ENCODE data around the gene AFM. TPM values are rescaled to one million over a fixed set of nuclear protein-coding genes. Genes with fewer than 3 reads are reported as not detected.

The AFM gene
- total RNA-seq, 5 donors from 2014 or later (not counting 1 experiment from before 2014, with no cell fraction given), result 0.18 TPM; not detected in 4

DNA sequence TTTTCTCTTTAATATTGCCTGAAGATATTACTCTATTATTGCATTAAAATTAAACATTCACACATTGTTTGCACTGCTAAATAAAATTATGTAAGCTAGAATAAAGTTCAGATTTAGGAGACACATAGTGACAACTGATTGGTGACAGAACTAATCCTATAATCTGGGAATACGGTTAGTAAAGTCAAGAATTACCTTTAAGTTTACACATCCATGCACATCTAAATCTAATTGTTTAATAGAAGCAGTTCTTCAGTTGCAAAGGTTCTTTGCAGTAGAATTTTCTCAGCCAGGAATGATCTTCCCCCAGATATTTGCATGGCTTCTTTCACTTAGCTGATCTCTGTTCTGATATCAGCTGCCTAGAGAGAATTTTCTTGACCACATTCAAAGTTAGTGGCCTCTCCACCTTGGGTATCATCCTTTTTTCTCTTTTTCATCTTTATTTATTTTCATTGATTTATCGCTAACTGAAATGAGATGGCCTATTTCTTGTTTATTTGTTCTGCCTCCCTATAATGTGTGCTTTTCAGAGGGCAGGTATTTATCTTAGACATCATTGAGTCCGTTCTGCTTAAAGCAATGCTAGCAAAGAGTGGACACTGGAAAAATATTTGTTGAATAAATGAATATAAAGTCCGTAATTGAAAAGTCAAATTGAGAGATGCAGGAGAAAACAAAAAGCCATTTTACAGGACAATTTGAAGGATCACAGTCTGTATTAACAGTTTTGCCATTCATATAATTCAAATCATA lies 32.9 kb upstream of the AFM start:
- H3K27ac Mint-ChIP-seq, result no peak overlapping the region

DNA sequence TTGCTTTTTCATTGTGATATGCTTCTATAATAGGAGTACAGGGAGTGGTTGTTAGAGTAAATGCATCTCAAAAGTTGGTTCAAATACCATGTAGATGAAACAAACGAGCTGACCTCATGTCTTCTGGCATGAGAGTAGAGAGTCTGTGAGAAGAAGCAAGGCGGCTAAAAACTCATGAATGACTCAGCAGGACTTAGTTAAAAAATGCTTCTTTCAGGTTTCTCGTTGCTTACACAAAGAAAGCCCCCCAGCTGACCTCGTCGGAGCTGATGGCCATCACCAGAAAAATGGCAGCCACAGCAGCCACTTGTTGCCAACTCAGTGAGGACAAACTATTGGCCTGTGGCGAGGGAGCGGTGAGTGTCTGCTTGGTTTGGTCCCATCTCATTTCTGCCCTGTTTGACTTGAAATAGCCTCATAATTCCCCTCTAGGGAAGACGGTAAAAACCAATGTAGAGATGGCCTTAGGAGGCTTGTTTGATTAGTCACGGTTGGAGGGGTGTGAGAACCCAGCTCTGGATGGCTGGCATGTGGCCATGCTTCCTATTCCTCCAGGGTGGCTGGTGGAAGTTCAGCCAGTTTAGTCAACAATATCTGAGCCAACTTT lies 31.0 kb upstream of the AFM start:
- Histone ChIP-seq H3K27ac (ENCODE audit: low read length) (no peak overlapping the region), H3K27me3 (replicated peaks in 1 of 2; ENCODE audit: control insufficient read depth in 2 of 2, extremely low read depth in 1 of 2, insufficient read depth in 2 of 2, low read length in 1 of 2) (no peaks in the 10 kb centered on the region), H3K9me3 (no peaks in the 10 kb centered on the region), H3K4me3 (ENCODE audit: control insufficient read depth in 1 of 2, extremely low read depth in 1 of 2, low read length in 1 of 2) (no peak overlapping the region), H3K4me1 (ENCODE audit: control insufficient read depth in 1 of 2, extremely low read depth in 1 of 2, insufficient read depth in 2 of 2, low read length in 2 of 2) (no peaks in the 10 kb centered on the region), H3K36me3 (ENCODE audit: control insufficient read depth in 2 of 2, extremely low read depth in 1 of 2, insufficient read depth in 1 of 2, low read length in 1 of 2) (no peaks in the 10 kb centered on the region)
- WGBS (ENCODE audit: insufficient coverage), result 75% methylated on average over 4 of the region's 9 CpGs
- no peak overlapping the region for H3K4me3 Mint-ChIP-seq
- ATAC-seq (replicated peaks in 1 of 4) (no peak), DNase-seq (no peak)
- H3K27ac Mint-ChIP-seq, result no peak overlapping the region
- no peaks in the 10 kb centered on the region for H3K9me3 Mint-ChIP-seq
- peaks cover 3 to 6% of the 10 kb centered on the region in 2 donors for H3K27me3 Mint-ChIP-seq
- ChIA-PET CTCF (no interaction called here), POLR2A (interaction anchor here in 1 of 2 donors (0.6 kb wide), 1 partner anchor 1017 kb away, joined by 3 read pairs; no protein-coding TSS in a partner anchor)
- no peaks in the 10 kb centered on the region for H3K4me1 Mint-ChIP-seq
- H3K36me3 Mint-ChIP-seq, result no peaks in the 10 kb centered on the region

More for the DNA sequence above, 32.9 kb upstream of the AFM start:
- H3K9me3 ChIP-seq, result no peaks in the 10 kb centered on the region
- H3K36me3 ChIP-seq (ENCODE audit: control insufficient read depth in 2 of 2, extremely low read depth in 1 of 2, insufficient read depth in 1 of 2, low read length in 1 of 2), result no peaks in the 10 kb centered on the region
- Mint-ChIP-seq H3K9me3 (no peaks in the 10 kb centered on the region), H3K27me3 (peaks cover 3 to 4% of the 10 kb centered on the region in 2 donors), H3K4me1 (no peaks in the 10 kb centered on the region), H3K4me3 (no peak overlapping the region), H3K36me3 (no peaks in the 10 kb centered on the region)
- no peaks in the 10 kb centered on the region for H3K27me3 ChIP-seq (replicated peaks in 1 of 2; ENCODE audit: control insufficient read depth in 2 of 2, extremely low read depth in 1 of 2, insufficient read depth in 2 of 2, low read length in 1 of 2)
- ChIA-PET POLR2A (no interaction called here), CTCF (no interaction called here)
- no peak for DNase-seq
- no CpG with 5 or more reads among the region's 4 CpGs for WGBS (ENCODE audit: insufficient coverage)
- H3K4me3 ChIP-seq (ENCODE audit: control insufficient read depth in 1 of 2, extremely low read depth in 1 of 2, low read length in 1 of 2), result no peak overlapping the region
- H3K27ac ChIP-seq (ENCODE audit: low read length), result no peak overlapping the region
- no peak for ATAC-seq (replicated peaks in 1 of 4)
- H3K4me1 ChIP-seq (ENCODE audit: control insufficient read depth in 1 of 2, extremely low read depth in 1 of 2, insufficient read depth in 2 of 2, low read length in 2 of 2), result no peaks in the 10 kb centered on the region

- no peaks in the 10 kb centered on the region for H3K27me3 ChIP-seq (replicated peaks in 1 of 2; ENCODE audit: control insufficient read depth in 2 of 2, extremely low read depth in 1 of 2, insufficient read depth in 2 of 2, low read length in 1 of 2)
- no peaks in the 10 kb centered on the region for H3K36me3 Mint-ChIP-seq
- no peak overlapping the region for H3K4me3 Mint-ChIP-seq
- DNase-seq (no peak), ATAC-seq (replicated peaks in 1 of 4) (no peak)
- POLR2A ChIA-PET, result no interaction called here
- no peak overlapping the region for H3K27ac Mint-ChIP-seq
- no peaks in the 10 kb centered on the region for H3K4me1 ChIP-seq (ENCODE audit: control insufficient read depth in 1 of 2, extremely low read depth in 1 of 2, insufficient read depth in 2 of 2, low read length in 2 of 2)
- no peaks in the 10 kb centered on the region for H3K4me1 Mint-ChIP-seq
- H3K4me3 ChIP-seq (ENCODE audit: control insufficient read depth in 1 of 2, extremely low read depth in 1 of 2, low read length in 1 of 2), result no peak overlapping the region
- H3K9me3 ChIP-seq, result no peaks in the 10 kb centered on the region
- CTCF ChIA-PET, result no interaction called here
- no CpG with 5 or more reads among the region's 3 CpGs for WGBS (ENCODE audit: insufficient coverage)
- no peak overlapping the region for H3K27ac ChIP-seq (ENCODE audit: low read length)
- no peaks in the 10 kb centered on the region for H3K36me3 ChIP-seq (ENCODE audit: control insufficient read depth in 2 of 2, extremely low read depth in 1 of 2, insufficient read depth in 1 of 2, low read length in 1 of 2)
- no peaks in the 10 kb centered on the region for H3K9me3 Mint-ChIP-seq
- peaks cover 6 to 8% of the 10 kb centered on the region in 2 donors for H3K27me3 Mint-ChIP-seq
These were observed 30.1 kb upstream of the AFM start for GRCh38 chr4:73451404-73451803.

DNA sequence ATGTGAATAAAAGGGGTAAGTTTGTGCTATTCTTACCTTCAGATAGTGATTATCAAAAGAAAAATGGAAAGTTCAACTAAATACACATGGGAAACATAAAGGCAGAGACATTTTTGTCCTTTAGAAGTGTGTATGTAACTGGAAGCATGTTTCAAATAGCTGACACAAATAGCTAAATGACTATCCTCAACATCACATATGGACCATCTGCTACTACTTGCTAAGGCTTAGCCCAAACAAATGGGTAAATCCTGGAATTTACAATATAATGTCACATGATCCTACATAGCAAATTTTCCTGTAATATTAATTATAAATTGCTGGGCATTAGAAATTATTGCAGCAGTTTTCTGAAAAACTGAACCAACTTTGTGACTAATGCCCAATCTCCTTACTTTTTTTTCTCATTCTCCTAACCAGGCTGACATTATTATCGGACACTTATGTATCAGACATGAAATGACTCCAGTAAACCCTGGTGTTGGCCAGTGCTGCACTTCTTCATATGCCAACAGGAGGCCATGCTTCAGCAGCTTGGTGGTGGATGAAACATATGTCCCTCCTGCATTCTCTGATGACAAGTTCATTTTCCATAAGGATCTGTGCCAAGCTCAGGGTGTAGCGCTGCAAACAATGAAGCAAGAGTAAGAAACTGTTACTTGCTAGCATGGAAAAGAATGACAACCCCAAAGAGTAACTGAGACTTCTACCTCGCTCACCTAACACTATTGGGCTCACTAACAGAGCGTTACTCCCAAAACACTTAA lies 29.4 kb upstream of the AFM start:
- H3K27me3 ChIP-seq (replicated peaks in 1 of 2; ENCODE audit: control insufficient read depth in 2 of 2, extremely low read depth in 1 of 2, insufficient read depth in 2 of 2, low read length in 1 of 2), result no peaks in the 10 kb centered on the region
- H3K9me3 ChIP-seq, result no peaks in the 10 kb centered on the region
- no peak for ATAC-seq (replicated peaks in 1 of 4)
- Mint-ChIP-seq H3K4me1 (no peaks in the 10 kb centered on the region), H3K36me3 (no peaks in the 10 kb centered on the region), H3K4me3 (no peak overlapping the region), H3K27ac (no peak overlapping the region), H3K27me3 (peaks cover 8 to 10% of the 10 kb centered on the region in 2 donors), H3K9me3 (no peaks in the 10 kb centered on the region)
- 83% methylated on average over 2 of the region's 4 CpGs for WGBS (ENCODE audit: insufficient coverage)
- H3K27ac ChIP-seq (ENCODE audit: low read length), result no peak overlapping the region
- ChIA-PET POLR2A (no interaction called here), CTCF (no interaction called here)
- no peak for DNase-seq
- no peak overlapping the region for H3K4me3 ChIP-seq (ENCODE audit: control insufficient read depth in 1 of 2, extremely low read depth in 1 of 2, low read length in 1 of 2)
- H3K4me1 ChIP-seq (ENCODE audit: control insufficient read depth in 1 of 2, extremely low read depth in 1 of 2, insufficient read depth in 2 of 2, low read length in 2 of 2), result no peaks in the 10 kb centered on the region
- no peaks in the 10 kb centered on the region for H3K36me3 ChIP-seq (ENCODE audit: control insufficient read depth in 2 of 2, extremely low read depth in 1 of 2, insufficient read depth in 1 of 2, low read length in 1 of 2)

DNA sequence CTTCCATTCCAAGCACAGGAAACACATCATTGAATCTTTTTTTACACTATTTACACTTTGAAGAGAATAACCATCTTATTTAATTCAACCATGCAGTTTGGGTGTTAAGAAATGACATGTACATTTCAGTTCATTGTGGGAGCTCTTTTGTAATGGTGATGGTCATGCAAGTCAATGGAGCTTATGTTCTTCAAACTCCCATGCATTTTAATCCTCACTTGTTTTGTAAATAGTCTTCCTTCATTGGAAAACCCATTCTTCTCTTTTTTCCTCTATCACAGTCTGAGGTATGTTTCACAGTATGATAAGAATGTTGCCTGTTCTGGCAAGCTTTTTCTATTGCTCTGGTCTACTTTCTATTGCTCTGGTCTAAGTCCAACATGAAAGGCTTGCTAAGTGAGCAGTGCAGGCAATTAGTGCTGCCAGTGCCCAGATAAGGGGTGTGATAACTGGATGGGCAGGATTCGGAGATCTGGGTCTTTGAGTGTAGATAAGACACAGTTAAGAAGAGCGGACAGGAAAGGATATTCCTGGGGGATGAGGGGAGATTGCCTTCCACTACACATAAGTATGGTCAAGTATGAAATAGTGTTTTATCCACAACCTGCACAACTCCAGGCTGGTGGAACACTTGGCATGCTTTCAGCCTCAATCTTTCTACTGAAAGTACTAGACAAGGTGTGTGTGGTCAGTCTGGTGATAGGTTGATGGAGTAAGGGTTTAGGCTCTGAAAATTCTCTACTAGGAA lies 28.4 kb upstream of the AFM start:
- CTCF ChIA-PET, result no interaction called here
- Mint-ChIP-seq H3K4me3 (no peak overlapping the region), H3K27me3 (peaks cover 8 to 10% of the 10 kb centered on the region in 2 donors), H3K9me3 (no peaks in the 10 kb centered on the region), H3K4me1 (no peaks in the 10 kb centered on the region), H3K27ac (no peak overlapping the region), H3K36me3 (no peaks in the 10 kb centered on the region)
- no peaks in the 10 kb centered on the region for H3K27me3 ChIP-seq (replicated peaks in 1 of 2; ENCODE audit: control insufficient read depth in 2 of 2, extremely low read depth in 1 of 2, insufficient read depth in 2 of 2, low read length in 1 of 2)
- POLR2A ChIA-PET, result no interaction called here
- H3K9me3 ChIP-seq, result no peaks in the 10 kb centered on the region
- no peak for ATAC-seq (replicated peaks in 1 of 4)
- DNase-seq, result no peak
- no peak overlapping the region for H3K4me3 ChIP-seq (ENCODE audit: control insufficient read depth in 1 of 2, extremely low read depth in 1 of 2, low read length in 1 of 2)
- no peaks in the 10 kb centered on the region for H3K4me1 ChIP-seq (ENCODE audit: control insufficient read depth in 1 of 2, extremely low read depth in 1 of 2, insufficient read depth in 2 of 2, low read length in 2 of 2)
- H3K27ac ChIP-seq (ENCODE audit: low read length), result no peak overlapping the region
- no peaks in the 10 kb centered on the region for H3K36me3 ChIP-seq (ENCODE audit: control insufficient read depth in 2 of 2, extremely low read depth in 1 of 2, insufficient read depth in 1 of 2, low read length in 1 of 2)
- 83% methylated on average over 1 of the region's 2 CpGs for WGBS (ENCODE audit: insufficient coverage)

- ATAC-seq (replicated peaks in 1 of 4), result no peak
- Mint-ChIP-seq H3K27me3 (peaks cover 8 to 12% of the 10 kb centered on the region in 2 donors), H3K36me3 (no peaks in the 10 kb centered on the region), H3K4me1 (no peaks in the 10 kb centered on the region), H3K4me3 (no peak overlapping the region), H3K9me3 (no peaks in the 10 kb centered on the region), H3K27ac (no peak overlapping the region)
- no peak overlapping the region for H3K27ac ChIP-seq (ENCODE audit: low read length)
- H3K9me3 ChIP-seq, result no peaks in the 10 kb centered on the region
- POLR2A ChIA-PET, result no interaction called here
- no peaks in the 10 kb centered on the region for H3K27me3 ChIP-seq (replicated peaks in 1 of 2; ENCODE audit: control insufficient read depth in 2 of 2, extremely low read depth in 1 of 2, insufficient read depth in 2 of 2, low read length in 1 of 2)
- H3K36me3 ChIP-seq (ENCODE audit: control insufficient read depth in 2 of 2, extremely low read depth in 1 of 2, insufficient read depth in 1 of 2, low read length in 1 of 2), result no peaks in the 10 kb centered on the region
- no peaks in the 10 kb centered on the region for H3K4me1 ChIP-seq (ENCODE audit: control insufficient read depth in 1 of 2, extremely low read depth in 1 of 2, insufficient read depth in 2 of 2, low read length in 2 of 2)
- CTCF ChIA-PET, result no interaction called here
- no peak overlapping the region for H3K4me3 ChIP-seq (ENCODE audit: control insufficient read depth in 1 of 2, extremely low read depth in 1 of 2, low read length in 1 of 2)
- no peak for DNase-seq
These were observed 27.9 kb upstream of the AFM start for GRCh38 chr4:73453701-73454005.
